Mesothelial cell of epicardium (in vitro differentiated cells): Measurements from ENCODE around the gene HYAL1. TPM values are rescaled to one million over a fixed set of nuclear protein-coding genes. Genes with fewer than 3 reads are reported as not detected.
"Not testable (repeated sequence)": the region's sequence is repeated elsewhere in the genome, so short reads cannot be mapped to it uniquely, and the experiment has no call there.

Experiments
- DNase-seq, 2 experiments: peaks; one replicate each; pipeline ENCODE4 v3.0.0; 2021; ENCODE audit warnings: low spot score in 2 of 2; ENCODE audit not compliant: unreplicated experiment in 2 of 2
- H3K27ac Mint-ChIP-seq: 2 replicates; pipeline ENCODE4 v1.8.0; 2021; ENCODE audit warnings: mixed read lengths
- H3K27me3 Mint-ChIP-seq: 2 replicates; pipeline ENCODE4 v1.8.0; 2021; ENCODE audit warnings: low read depth, mixed read lengths
- H3K36me3 Mint-ChIP-seq: 2 replicates; pipeline ENCODE4 v1.8.0; 2021; ENCODE audit warnings: mixed read lengths
- H3K4me1 Mint-ChIP-seq: 2 replicates; pipeline ENCODE4 v1.8.0; 2021; ENCODE audit warnings: mixed read lengths
- H3K4me3 Mint-ChIP-seq: 2 replicates; pipeline ENCODE4 v1.8.0; 2021; ENCODE audit warnings: mild to moderate bottlenecking, moderate library complexity, mixed read lengths
- H3K9me3 Mint-ChIP-seq: 2 replicates; pipeline ENCODE4 v1.8.0; 2021; ENCODE audit warnings: mixed read lengths
- total RNA-seq: library from RNA; stranded (reverse); gene quantifications from 3 replicates; pipeline ENCODE4 v1.2.1, GENCODE V29; 2021
- TF ChIP-seq, protein P1 (sequence below): fragments of 200-600 bp; sonication (generic); IDR thresholded peaks from one replicate; pipeline ENCODE4 v1.5.0; 2021; ENCODE audit warnings: antibody characterized with exemption; ENCODE audit not compliant: unreplicated experiment

HYAL1 gene
- total RNA-seq, 1 donor from 2014 or later = 2.7 TPM

DNA sequence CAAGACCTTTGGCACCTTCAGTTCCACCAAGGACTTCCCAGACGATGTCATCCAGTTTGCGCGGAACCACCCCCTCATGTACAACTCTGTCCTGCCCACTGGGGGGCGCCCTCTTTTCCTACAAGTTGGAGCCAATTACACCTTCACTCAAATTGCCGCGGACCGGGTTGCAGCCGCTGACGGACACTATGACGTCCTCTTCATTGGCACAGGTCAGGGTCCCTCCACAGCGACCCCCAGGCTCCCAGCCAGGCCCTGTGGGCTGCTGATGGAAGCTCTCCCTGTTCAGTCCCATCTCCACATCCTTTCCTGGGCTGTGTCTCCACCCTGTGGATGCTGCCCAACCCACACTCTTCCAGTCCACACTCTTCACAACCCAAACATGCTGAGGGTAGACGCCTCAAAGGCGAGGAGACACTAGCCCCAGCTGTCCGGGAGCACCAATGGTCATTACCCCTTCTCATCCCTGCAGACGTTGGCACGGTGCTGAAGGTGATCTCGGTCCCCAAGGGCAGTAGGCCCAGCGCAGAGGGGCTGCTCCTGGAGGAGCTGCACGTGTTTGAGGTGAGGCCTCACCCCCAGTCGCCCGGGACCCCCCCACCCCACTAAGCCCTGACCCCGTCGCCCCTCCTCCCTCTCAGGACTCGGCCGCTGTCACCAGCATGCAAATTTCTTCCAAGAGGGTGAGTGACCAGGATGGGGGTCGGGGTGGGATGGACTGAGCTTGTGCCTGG lies 28.8 kb downstream of the HYAL1 start:
- no peaks in the 10 kb centered on the region for H3K9me3 Mint-ChIP-seq
- peak in 1 of 2 experiments; percentile 70 for DNase-seq
- peaks cover 15% of the 10 kb centered on the region for H3K36me3 Mint-ChIP-seq
- peak overlapping the region; percentile 59 for H3K27ac Mint-ChIP-seq
- peaks cover 35% of the 10 kb centered on the region for H3K4me1 Mint-ChIP-seq
- TF ChIP-seq, protein P1, sequence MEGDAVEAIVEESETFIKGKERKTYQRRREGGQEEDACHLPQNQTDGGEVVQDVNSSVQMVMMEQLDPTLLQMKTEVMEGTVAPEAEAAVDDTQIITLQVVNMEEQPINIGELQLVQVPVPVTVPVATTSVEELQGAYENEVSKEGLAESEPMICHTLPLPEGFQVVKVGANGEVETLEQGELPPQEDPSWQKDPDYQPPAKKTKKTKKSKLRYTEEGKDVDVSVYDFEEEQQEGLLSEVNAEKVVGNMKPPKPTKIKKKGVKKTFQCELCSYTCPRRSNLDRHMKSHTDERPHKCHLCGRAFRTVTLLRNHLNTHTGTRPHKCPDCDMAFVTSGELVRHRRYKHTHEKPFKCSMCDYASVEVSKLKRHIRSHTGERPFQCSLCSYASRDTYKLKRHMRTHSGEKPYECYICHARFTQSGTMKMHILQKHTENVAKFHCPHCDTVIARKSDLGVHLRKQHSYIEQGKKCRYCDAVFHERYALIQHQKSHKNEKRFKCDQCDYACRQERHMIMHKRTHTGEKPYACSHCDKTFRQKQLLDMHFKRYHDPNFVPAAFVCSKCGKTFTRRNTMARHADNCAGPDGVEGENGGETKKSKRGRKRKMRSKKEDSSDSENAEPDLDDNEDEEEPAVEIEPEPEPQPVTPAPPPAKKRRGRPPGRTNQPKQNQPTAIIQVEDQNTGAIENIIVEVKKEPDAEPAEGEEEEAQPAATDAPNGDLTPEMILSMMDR = peak; percentile 79
- peaks cover 29% of the 10 kb centered on the region for H3K27me3 Mint-ChIP-seq
- H3K4me3 Mint-ChIP-seq = peak overlapping the region; percentile 33

DNA sequence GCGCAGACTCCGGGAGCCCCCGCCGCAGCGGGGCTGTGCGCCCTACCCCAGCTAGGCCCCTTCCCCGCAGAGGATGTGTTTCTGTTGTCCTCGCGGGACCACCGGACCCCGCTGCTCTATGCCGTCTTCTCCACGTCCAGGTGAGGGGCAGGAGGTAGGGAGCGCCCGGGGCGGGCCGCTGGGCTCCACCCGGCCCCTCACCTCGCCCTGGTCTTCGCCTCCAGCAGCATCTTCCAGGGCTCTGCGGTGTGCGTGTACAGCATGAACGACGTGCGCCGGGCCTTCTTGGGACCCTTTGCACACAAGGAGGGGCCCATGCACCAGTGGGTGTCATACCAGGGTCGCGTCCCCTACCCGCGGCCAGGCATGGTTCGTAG lies 29.7 kb downstream of the HYAL1 start:
- no peaks in the 10 kb centered on the region for H3K9me3 Mint-ChIP-seq
- H3K27ac Mint-ChIP-seq = no peak overlapping the region
- TF ChIP-seq, protein P1 = no peak
- no peak overlapping the region for H3K4me3 Mint-ChIP-seq
- H3K36me3 Mint-ChIP-seq = peaks cover 15% of the 10 kb centered on the region
- DNase-seq = no peak
- peaks cover 41% of the 10 kb centered on the region for H3K4me1 Mint-ChIP-seq
- peaks cover 29% of the 10 kb centered on the region for H3K27me3 Mint-ChIP-seq

DNA sequence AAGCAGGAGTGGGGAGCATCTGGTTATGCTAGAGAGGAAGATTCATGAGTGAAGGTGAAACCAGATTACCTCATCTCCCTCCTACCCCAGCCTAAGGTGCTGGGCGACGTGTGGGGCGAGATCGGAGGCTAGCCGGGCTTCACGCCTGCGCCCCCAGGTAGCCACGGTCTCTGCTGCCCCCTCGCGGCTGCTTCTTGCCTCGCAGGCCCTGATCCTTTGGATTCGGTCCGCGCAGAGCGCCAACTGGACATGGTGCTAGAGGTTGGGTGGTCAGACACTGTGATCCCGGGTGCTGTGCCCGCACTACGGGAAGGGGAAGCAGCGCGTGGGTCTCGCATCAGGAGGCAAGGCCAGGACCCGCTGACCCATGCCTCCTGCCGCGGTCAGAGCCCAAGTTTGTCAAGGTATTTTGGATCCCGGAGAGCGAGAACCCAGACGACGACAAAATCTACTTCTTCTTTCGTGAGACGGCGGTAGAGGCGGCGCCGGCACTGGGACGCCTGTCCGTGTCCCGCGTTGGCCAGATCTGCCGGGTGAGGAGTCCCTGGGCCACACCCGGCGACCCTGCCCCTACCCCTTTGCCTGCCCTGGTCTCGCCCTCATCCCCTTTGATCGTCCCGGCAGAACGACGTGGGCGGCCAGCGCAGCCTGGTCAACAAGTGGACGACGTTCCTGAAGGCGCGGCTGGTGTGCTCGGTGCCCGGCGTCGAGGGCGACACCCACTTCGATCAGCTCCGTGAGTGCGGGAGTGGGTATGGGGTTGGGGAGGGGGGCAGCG lies 30.3 kb downstream of the HYAL1 start:
- peak overlapping the region; percentile 61 for H3K27ac Mint-ChIP-seq
- TF ChIP-seq, protein P1 = peak; percentile 96
- peaks cover 15% of the 10 kb centered on the region for H3K36me3 Mint-ChIP-seq
- H3K4me3 Mint-ChIP-seq = peak overlapping the region; percentile 46
- DNase-seq = peak; percentile 73 to 93
- no peaks in the 10 kb centered on the region for H3K9me3 Mint-ChIP-seq
- peaks cover 47% of the 10 kb centered on the region for H3K4me1 Mint-ChIP-seq
- H3K27me3 Mint-ChIP-seq = peaks cover 29% of the 10 kb centered on the region

DNA sequence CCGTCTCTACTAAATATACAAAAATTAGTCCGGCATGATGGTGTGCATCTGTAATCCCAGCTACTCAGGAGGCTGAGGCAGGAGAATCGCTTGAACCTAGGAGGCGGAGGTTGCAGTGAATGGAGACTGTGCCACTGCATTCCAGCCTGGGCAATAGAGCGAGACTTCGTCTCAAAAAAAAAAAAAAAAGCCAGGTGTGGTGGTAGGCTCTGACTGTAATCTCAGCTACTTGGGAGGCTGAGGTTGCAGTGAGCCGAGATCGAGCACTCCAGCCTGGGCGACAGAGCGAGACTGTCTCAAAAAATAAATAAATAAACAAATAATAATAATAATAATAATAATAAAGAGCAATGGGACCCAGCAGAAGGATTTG lies 30.9 kb downstream of the HYAL1 start:
- peaks cover 52% of the 10 kb centered on the region for H3K4me1 Mint-ChIP-seq
- H3K27me3 Mint-ChIP-seq = peaks cover 29% of the 10 kb centered on the region
- H3K4me3 Mint-ChIP-seq, H3K9me3 Mint-ChIP-seq, DNase-seq: not testable (repeated sequence)
- H3K36me3 Mint-ChIP-seq = peaks cover 15% of the 10 kb centered on the region
- peak overlapping the region; percentile 61 for H3K27ac Mint-ChIP-seq

DNA sequence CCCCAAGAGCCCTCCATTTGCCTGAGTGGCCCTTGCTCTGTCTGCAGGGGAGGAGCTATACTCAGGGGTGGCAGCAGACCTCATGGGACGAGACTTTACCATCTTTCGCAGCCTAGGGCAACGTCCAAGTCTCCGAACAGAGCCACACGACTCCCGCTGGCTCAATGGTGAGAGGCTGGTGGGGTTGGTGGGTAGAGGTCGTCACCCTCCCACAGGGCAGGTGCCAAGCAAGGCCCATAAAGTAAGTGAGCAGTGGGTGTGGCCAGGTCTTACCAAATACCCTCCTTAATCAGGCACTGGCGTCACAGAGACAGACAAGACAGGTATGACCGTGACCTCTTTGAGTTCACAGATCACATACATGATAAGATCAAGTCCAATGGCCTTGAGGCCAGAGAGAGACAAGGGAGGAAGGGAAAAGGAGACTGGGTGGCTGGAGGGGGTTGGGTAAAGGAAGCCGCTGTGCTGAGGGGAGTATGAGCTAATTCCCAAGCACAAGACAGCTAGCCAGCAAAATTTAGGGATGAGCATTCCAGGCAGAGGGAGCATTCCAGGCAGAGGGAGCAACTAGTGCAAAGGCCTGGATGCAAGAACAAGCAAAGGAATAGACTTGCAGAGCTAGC lies 31.9 kb downstream of the HYAL1 start:
- Mint-ChIP-seq H3K27ac (peak overlapping the region; percentile 100), H3K9me3 (no peaks in the 10 kb centered on the region), H3K27me3 (peaks cover 28% of the 10 kb centered on the region), H3K4me1 (peaks cover 63% of the 10 kb centered on the region), H3K36me3 (peaks cover 15% of the 10 kb centered on the region), H3K4me3 (peak overlapping the region; percentile 51)
- TF ChIP-seq, protein P1 = no peak
- no peak for DNase-seq
